HG03460 (cell line): ENCODE data around the gene RAB19.

ENCODE experiments used
- ATAC-seq: cut with Tn5 transposase; IDR thresholded peaks from one replicate; pipeline ENCODE4 v1.9.1; 2021; ENCODE audit not compliant: unreplicated experiment

RAB19 gene, protein sequence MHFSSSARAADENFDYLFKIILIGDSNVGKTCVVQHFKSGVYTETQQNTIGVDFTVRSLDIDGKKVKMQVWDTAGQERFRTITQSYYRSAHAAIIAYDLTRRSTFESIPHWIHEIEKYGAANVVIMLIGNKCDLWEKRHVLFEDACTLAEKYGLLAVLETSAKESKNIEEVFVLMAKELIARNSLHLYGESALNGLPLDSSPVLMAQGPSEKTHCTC

DNA sequence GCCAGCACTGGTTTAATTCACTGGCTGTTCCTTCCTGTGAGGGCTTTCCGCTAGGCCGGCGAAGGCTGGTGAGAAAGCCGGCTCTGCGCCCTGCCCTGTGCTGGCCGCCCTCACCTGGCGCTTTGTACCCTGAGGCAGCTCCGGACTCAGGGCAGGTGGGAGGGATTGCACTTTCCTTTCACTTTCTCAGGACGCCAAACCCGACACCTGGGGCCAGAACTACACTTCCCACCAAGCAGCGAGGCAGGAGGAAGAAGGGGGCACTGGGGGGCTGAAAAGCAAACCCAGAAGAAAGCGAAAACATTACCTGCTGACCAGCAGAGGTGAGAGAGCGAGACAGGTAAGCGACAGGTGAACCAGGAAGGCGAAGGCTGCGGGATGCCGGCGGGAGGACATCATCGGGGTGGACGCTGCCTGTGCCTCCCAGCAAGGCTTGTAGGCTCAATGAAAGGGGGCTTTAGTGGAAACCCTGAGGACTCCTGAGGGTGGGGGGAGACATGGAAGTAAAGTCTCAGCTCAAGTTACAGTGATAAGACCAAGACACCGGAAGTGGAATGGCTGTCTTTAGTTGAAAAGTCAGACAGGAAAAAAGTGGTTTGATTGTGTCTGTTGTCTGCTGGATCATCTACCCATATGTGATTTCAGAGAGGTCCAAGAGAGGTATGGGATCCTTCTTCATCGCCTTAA, at the start of gene RAB19:
TSS of gene RAB19 (plus strand) at position 181 of the 687 bp plus-strand sequence. CDS start 3,589 bp downstream, outside the sequence.
- peak; percentile 67 for ATAC-seq

DNA sequence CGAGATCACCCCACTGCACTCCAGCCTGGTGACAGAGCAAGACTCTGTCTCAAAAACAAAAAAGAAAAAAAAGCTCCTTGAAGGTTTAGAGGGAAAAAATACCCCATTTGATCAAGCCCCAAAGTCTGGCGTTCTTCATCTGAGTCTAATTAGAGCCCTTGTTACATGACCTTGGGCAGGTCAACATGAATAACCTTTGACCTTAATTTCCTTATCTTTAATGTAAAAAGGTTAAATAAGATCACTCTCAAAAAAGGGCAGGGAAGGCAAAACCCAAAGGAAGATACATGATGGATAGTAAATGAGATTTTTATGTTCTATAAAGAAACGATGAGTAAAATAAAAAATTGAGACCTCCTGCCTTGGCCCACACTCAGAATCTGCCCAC, 45.8 kb upstream of the RAB19 start:
- ATAC-seq: no peak

DNA sequence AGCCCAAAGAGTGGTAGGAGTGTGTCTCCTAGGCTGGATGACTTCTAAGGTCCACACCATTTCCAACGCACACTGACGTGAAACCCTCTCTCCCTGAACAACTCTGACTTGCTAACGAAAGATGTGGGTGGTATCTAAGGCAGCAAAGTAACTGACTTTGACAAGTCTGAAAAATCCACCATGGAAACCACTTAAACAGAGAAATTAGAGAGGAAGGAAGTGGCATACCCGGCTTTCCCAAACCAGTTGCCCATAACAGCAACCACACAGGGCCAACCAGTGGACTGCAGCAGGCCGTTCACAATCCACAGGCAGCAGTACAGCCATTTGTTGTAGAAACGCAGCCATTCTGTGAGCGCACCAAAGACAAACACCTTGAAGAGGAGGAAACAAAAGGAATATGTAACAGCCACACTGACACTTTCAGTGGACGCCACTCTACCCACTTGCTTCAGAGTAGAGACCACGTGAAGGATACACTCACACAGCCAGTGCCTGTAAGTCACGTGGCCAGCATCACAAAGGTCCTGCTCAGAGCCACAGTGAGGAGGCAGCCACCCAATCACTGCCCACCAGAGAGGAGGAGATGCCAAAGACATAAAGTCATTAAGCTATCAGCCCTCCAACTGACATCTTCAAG, 45.3 kb upstream of the RAB19 start:
- no peak for ATAC-seq

DNA sequence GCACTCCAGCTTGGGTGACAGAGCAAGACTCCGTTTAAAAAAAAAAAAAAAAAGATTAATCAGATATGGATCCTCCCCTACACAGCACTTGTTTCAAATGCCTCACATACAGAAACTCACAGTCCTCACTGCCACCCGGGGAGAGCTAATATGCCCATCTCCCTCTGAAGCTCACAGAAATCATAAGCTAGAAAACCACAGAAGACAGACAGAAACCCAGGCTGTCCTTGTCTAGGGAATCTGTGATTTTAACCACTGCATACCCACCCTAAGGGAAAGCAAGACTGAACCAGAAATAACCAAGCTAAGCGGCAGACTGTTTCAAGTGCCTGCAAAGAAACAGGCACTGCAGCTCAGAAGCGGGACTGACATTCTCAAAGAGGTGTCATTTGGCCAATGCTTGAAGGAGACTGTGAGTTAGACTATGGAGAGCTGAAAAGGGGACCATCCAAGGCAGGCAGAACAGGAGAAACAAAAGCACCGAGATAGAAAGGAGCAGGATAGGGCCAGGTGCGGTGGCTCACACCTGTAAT, 43.1 kb upstream of the RAB19 start:
- ATAC-seq: no peak

DNA sequence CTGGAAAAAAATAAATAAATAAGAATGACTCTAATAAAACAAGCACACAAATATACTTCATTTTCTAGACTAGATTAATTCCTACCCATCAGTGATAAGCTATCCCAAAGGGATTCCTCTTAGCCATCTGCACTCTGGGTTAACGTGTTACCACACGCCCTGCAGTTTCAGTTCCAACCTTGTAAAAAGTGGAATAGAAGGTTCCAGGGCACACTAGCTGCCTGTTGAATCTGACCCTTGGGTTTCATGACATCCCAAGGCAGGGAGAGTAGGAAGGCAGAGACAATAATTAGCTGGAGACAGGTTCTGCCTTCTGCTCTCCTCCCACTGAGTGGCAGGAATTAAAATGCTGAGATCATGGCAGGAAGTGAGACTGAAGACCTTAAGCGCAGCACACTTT, 39.0 kb upstream of the RAB19 start:
- ATAC-seq: no peak

DNA sequence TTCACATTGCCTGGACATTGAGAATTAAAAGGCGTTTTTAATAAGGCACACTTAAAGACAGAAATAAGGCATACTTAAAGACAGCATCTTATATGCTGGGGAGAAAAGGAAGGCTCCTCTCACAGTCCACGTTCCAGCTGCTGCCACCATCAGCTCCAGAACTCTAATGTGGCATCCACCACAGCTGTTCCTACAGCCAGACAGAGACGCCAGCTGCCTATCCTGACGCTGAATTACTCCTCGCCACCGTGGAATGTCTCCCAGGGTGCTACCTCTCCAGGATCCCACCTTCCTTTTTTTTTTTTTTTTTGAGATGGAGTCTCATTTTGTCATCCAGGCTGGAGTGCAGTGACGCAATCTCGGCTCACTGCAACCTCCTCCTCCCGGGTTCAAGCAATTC, 36.3 kb upstream of the RAB19 start:
- ATAC-seq: no peak

DNA sequence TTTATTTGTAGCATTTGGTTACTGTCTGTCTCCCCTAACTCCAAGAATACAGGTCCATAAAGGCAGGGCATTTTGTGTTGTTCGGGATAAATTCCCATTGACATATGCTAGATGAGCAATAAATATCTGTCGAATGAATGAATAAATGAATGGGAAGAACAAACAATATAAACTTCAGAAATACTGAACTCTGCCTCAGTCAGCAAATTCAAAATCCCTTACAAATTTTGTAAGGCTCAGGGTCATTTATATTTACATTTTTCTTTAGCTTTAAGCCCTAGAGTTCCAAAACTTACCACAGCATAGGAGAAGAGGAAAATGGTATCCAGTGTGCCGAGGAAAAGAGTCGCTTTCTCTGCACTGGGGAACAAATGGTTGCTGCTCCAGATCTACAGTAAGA, 34.6 kb upstream of the RAB19 start:
- ATAC-seq: no peak

DNA sequence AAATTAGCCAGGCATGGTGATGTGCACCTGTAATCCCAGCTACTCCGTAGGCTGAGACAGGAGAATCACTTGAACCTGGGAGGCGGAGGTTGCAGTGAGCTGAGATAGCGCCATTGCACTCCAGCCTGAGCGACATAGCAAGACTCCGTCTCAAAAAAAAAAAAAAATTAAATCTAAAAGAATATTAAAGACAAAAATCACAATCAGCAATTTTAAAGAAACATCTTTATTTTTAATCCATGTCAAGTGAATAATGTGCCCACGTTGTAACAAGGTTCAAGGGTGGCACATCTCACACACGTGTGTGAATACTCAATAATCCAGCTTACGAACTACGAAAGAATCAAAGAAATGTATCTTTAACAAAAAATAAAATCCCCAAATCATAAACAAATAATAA, 28.5 kb upstream of the RAB19 start:
- no peak for ATAC-seq

DNA sequence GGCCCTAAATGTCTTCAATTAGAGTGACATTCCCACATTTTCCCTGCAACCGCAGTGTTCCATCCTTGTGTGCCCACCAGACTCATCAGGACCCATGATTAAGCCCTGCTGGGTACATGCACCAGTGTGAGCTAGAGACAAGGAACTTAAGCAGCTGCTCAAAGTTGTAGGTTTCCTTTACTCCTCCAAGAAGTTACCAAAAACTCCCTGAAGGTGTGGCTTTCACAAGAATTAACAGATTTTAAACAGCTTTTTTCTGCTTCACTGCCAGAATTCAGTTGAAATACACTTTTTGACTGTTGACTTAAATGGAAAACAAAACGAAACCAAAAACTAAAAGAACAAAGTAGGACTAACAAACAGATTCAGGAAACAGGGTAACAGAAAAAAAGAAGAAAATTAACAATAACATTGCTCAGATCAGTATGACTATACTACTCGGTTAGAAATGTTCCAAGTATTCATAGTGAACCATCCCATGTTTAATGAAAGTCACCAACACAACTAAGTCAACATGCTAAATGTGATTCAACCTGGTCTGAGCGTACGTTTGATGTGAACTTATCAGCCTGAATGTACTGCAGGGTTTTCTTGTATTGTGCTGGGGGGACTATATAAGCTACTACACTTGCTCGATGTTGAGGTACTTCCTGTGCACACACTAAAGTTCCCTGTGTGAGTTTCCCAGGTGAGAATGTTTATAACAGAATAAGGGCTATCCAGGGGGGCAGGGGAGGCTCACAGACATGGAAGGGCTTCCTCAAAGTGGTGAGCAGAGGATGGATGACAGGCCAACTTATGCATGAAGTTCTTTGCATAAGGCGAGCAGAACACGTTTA, 27.7 kb upstream of the RAB19 start:
- no peak for ATAC-seq

DNA sequence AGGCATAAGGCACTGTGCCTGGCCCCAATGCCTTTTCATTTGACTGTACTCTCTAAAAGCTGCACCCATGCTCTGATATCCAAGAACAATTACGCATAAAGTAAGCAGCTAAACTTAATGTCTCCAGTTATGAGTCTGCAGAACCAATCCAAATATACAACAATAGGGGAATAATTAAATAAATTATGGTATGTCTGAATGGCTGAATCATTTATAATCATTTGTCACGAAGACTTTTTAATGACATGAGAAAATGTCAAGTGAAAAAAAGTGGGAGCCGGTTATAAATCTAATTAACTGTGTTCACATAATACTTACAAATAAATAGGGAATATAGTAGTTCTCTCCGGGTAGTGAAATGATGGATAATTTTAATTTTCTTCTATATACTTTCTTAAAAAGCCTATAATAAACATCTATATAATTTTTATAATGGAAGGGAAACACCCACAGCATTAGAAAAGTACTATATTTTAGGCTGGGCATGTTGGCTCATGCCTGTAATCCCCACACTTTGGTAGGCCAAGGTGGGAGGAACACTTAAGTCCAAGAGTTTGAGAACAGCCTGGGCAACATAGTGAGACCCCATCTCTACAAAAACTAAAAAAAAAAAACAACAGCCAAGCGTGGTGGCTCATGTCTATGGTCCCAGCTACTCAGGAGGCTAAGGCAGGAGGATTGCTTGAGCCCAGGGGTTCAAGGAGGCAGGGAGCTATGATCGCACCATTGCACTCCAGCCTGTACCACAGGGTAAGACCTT, 19.7 kb upstream of the RAB19 start:
- no peak for ATAC-seq

DNA sequence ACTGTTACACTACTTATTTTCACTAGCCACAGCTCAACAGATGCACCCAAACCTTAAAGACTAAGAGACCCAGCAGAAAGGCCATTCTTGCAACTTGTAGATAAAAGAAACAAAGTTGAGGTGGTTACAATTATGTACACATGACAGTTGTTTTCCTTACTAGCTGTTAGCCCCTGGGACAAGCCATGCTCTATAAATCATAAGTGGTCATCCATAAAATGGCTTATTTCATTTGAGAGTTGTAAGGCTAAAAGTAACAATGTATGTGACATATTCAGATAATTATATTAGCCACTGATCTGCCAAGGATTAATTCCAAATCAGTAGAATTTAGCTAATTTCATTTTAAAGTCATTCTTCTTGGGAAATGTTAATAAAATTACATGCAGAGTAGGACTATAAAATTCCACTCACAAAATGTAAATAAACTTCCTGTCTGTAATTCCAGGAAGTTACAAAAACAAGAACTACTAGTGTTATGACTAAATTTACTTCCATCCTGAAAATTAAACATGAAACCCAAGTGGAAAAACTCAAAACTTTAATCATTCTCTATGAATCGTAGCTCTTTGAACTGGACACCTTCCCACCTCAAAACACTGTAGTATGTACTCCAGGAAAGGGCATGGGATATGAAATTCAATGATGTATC, 18.8 kb upstream of the RAB19 start:
- no peak for ATAC-seq

DNA sequence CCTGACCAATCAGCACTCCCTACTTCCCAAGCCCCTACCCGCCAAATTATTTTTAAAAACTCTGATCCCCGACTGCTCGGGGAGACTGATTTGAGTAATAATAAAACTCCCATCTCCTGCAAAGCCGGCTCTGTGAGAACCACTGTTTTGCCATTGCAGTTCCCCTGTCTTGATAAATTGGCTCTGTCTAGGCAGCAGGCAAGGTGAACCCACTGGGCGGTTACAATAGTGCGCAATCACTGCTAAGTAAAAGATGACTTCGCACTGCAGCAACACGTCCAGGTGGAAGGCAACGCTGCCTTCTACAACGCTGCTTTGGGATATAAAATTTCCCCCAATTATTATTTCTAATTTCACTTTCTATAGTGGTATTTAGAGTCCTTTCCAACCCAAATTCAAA, 14.4 kb upstream of the RAB19 start:
- ATAC-seq: no peak

DNA sequence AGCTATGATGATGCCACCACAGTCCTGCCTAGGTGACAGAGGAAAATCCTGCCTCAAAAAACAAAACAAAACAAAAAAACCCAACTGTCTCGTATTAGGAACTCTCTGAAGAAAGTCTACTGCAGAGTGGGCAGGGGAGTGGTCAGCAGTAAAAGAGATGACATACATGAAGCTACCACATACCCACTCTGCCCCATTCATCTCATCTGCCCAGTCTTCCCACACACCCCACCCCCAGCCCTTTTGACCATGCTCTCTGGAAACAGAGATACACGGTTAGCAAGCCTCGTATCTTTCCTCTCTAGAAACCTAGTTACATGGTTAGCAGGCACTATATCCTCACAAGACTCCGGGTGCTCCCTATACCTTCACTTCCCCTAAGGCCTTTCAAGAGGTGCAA, 13.8 kb upstream of the RAB19 start:
- no peak for ATAC-seq

DNA sequence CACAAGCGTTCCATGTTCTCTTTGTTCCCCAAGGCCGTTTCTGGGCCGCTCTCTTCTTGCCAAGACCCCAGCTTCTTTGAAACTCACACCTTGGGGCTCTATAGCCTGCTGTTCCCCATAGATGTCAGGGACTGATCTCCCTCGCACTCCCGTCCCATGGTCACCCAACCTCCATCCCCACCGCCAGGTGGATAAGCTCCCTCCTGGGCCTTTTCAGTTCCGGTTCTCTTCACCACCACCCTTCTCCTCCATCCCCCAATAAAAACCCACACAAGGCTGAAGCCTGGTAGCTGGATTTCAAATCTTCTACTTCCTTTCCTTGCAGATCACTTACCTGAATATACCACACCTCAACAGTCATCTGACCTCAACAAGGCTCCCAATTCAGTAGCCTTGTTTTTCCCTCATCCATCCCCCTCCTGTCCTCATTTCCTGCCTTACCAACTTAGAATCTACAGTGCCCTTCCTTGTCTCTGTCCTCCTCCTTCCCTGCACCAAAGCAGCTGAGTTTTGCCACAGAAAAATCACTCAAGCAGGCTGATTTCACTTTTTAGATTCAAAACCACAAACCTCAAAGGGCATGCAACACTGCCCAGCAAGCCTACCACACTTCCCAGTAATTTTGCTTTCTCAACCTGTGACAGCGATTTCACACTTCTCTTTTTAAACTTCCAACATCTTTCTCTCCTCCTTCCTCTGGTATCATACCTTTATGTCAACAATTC, 13.2 kb upstream of the RAB19 start:
- ATAC-seq: peak; percentile 67

DNA sequence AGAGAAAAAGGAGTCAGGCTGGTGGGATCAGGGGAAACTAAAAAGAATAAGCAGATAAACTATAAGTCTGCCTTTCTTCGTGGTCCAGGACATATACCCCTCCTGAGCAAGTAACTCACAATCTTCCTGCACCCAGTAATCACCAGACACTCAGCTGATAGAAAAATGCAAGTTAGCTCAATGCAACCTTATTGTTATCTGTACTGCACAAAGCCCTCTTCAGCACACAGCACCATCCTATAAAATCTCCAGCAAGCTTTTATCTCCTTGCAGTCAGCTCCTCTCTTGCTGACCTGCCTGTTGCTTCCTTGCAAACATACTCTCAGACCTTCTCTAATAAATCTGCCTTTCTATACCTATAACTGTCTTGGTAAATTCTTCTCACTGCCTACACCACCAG, 12.2 kb upstream of the RAB19 start:
- ATAC-seq: no peak

DNA sequence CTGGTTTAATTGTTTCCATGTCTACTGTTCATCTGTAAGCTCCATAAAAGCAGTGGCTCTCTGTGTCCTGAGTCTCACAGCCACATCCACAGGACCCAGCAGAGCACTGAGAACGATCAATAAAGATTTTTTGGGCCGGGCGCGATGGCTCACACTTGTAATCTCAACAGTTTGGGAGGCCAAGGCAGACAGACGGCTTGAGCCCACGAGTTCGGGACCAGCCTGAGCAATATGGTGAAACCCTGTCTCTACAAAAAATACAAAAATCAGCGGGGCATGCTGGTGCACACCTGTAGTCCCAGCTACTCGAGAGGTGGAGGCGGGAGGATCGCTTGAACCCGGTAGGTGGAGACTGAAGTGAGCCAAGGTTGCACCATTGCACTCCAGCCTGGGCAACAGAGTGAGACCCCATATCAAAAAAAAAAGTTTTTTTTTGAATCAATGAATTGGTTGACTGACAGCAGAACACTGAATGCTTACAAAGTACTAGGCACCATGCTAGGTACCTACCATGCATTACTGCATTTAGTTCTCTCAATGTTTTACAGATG, 10.0 kb upstream of the RAB19 start:
- ATAC-seq: no peak

DNA sequence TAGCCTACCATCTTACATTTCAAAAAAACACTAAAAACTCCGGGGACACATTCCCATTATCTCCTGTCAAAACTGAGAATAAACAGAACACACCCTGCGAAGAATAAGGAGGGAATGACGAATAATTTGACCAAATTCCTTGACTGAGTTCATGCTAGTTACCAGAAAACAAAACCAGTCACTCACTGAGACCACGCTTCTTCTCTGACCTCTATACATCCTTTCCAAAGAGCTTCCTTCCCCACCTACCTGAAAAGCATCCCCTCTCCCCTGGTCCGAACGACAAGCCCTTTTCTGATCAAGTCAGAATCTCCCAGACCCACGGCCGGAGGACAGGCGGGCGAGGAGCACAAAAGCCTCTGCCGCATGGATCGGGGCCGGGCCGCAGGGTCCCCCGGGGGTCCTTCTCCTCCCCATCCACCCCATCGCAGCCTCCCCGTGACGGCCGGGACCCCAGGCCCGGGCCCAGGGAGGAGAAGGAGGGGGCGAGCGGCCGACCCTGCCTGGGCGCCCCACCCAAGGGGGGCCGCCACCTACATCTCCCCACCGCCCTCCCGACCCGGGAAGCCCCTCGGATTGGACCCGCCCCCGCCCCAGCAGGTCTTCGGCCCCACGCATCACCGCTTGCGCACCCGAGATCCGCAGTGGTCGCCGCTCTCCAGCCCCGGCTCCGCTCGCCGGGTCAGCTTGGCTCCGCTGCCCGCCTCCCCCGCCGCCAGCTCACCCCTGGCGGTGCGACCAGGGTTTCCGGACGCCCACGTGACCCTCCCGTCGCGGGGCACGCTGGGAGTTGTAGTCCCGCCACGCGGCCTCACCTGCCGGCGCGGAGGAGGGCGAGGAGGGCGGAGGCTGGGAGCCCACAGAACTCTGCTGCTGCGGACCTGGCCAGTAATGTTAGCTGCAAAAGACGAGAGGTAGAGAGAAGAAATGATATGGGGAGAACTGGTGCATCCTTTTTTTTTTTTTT, 5.8 kb upstream of the RAB19 start, which contains the start of gene SLC37A3:
TSS of gene SLC37A3 (minus strand) at position 747 of the 967 bp plus-strand sequence. CDS start 16,004 bp downstream, outside the sequence.
- ATAC-seq: peak; percentile 99

DNA sequence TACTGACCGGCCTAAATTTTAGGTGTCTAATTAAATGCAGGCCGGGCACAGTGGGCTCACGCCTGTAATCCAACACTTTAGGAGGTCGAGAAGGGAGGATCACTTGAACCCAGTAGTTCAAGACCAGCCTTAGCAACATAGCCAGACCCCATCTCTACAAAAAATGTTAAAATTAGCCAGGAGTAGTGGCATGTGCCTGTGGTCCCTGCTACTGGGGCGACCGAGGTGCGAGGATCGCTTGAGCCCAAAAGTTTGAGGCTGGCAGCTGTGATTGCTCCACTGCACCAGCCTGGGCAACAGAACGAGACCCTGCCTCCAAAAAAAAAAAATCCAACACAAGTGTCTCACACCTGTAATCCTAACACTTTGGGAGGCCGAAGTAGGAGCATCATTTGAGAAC, 5.0 kb upstream of the RAB19 start:
- ATAC-seq: no peak
